HTERT RPE-1 (cell line): ENCODE data around the gene ADH1C.
"Not testable (repeated sequence)": the region's sequence is repeated elsewhere in the genome, so short reads cannot be mapped to it uniquely, and the experiment has no call there.

Experiments
- in situ Hi-C: fragments of 300-500 bp; cut with MboI; formaldehyde crosslinking; loops from 4 replicates; pipeline ENCODE4 v1.14.3; 2020; ENCODE audit warnings: low sequenced_read_pairs

Gene ADH1C

GRCh38 chr4:99359480-99360204 lies 7.1 kb upstream of the ADH1C start:
- in situ Hi-C loops, result no loop called here

DNA sequence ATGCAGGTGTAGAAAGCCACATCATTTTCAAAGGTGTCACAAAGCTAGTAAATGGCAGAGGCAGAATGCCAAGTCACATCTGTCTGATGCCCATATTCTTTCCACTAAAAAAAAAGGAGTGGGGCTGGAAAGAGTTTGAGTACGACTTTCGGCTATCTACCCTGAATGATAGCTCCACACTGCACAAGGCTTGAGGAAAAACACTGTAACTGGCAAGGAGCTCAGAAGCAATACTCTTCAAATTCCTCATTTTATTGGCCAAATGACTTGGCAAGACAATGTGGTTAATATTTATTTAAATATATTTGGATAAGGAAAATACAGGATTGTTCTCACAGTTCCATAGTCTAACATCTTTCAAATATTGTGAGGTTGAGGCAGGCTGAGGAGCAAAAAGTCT lies 5.4 kb upstream of the ADH1C start:
- in situ Hi-C loops, result no loop called here

GRCh38 chr4:99356992-99357391 lies 4.4 kb upstream of the ADH1C start:
- in situ Hi-C loops, result no loop called here

GRCh38 chr4:99356149-99356548 lies 3.6 kb upstream of the ADH1C start:
- in situ Hi-C loops, result not testable (repeated sequence)

DNA sequence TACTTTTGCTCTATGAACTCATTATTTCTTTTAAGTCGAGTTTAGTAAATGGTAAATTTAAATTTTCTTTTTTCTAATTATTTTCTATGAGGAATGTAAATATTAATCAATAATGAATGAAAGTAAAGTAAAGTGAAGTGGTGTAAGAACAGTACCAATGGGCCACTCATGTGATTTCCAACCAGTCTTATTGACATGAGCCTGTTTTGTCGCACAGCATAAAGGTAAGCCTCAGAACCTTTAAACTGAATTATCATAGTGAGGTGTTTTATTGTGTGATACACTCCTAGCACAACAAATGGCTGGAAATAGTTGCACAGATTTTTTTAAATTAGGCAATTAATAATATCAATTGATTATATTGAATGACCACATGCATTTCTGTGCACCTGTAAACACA lies 1.1 kb downstream of the ADH1C start:
- in situ Hi-C loops, result no loop called here

DNA sequence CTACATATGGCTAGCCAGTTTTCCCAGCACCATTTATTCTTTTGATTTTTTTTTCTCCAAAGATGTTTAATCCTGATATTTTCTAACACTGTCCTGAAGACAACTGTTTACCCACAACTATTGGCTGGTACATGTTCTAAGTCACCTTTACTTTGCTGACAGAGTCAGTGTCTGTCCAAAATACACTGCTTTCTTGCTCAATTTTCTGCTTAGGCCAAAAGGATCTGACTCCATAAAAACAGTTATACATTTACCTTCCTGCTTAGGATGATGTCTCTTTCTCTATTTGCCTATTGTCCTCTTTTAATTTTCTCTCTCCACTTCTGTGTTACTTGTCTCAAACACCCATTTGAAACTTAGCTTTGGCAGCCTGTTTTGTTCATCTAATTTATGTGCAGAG lies 3.2 kb downstream of the ADH1C start:
- in situ Hi-C loops, result no loop called here

DNA sequence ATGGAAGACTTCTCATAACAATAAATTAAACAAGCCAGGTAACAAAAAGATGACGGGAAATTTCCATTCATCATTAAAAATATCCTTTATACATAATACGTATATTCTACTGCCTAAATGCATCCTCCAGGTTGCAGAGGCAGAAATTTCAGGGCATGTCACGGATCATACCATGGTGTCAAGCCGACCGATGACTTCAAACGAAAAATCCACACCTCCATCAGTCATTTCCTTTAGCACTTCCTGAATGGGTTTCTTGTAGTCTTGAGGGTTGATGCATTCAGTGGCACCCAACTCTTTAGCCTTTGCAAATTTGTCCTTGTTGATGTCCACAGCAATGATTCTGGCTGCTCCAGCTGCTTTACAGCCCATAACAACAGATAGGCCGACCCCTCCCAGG lies 9.9 kb downstream of the ADH1C start:
- in situ Hi-C loops, result not testable (repeated sequence)

GRCh38 chr4:99341426-99341825 lies 11.1 kb downstream of the ADH1C start:
- in situ Hi-C loops, result no loop called here

GRCh38 chr4:99339172-99339571 lies 13.4 kb downstream of the ADH1C start:
- in situ Hi-C loops, result no loop called here

- in situ Hi-C loops, result no loop called here
Observed at GRCh38 chr4:99336553-99336952, 16.0 kb downstream of the ADH1C start.

- in situ Hi-C loops, result no loop called here
Observed at GRCh38 chr4:99334880-99335279, 17.7 kb downstream of the ADH1C start.

DNA sequence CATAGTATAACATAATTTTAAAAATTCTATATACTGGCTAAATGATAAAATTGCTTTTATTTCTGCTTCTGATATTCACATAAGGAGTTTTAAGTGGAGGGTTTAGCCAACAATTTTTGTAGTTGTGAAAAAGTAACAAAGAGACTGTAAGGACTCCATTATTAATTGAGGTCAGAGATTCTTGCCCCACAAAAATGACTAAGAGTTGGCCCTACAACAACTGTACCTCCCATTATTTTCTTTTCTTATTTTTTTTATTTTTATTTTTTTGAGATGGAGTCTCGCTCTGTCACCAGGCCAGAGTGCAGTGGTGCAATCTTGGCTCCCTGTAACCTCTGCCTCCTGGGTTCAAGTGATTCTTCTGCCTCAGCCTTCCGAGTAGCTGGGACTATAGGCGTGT lies 21.9 kb downstream of the ADH1C start:
- in situ Hi-C loops, result no loop called here

DNA sequence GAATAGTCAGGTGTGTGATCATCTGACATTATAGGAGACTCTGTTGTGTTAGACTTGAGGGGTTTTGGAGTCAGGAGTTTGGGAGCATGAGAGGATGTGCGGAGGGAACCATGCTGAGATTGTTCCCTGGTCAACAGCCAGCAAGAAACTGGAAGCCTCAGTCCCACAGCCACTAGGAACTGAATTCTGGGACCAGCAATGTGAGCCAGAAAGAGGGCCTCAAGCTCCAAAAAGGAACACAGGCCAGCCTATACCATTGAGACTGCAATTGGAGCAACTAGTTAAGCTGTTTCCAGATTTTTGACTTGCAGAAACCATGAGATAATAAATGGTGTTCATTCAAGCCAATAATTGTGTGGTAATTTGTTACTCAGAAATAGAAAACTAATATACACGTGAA lies 22.7 kb downstream of the ADH1C start:
- in situ Hi-C loops, result no loop called here

DNA sequence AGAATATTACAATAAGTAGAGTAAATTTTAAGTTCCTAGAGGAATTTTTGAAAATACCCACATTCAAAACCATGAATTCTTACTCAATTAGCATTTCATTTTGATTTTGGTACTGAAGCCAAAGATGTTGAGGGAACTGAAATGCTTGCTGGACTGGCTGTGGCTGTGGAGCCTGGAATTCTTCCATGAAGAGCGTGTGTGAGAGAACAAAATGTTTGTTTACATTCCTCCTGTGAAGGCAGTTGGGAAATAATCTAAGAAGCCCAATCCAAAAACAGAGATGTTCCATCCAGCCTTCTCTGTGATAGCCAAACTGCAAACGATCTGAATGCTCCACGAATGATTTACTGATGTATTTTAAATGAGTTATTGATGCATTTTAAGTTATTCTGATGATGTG lies 27.6 kb downstream of the ADH1C start:
- in situ Hi-C loops, result no loop called here

GRCh38 chr4:99324361-99324760 lies 28.2 kb downstream of the ADH1C start:
- in situ Hi-C loops, result no loop called here

DNA sequence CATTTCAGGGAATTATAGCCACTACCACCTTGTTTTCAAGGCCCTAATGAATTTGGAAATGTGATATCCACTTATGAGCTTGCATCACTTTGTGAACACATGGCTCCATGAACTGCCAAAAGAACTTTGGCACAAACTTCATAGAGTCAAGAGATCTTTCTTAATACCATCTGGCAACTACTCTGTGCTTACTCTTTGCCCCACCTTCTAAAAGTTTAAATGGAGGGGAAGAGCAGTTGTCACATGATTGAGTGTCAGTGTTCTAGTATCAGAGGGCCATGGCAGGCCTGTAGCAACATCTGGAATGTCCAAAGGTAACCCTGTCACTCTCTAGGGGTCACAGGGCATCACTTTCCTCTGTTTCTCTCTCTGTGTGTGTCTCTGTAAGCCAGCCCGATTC lies 28.8 kb downstream of the ADH1C start:
- in situ Hi-C loops, result no loop called here

DNA sequence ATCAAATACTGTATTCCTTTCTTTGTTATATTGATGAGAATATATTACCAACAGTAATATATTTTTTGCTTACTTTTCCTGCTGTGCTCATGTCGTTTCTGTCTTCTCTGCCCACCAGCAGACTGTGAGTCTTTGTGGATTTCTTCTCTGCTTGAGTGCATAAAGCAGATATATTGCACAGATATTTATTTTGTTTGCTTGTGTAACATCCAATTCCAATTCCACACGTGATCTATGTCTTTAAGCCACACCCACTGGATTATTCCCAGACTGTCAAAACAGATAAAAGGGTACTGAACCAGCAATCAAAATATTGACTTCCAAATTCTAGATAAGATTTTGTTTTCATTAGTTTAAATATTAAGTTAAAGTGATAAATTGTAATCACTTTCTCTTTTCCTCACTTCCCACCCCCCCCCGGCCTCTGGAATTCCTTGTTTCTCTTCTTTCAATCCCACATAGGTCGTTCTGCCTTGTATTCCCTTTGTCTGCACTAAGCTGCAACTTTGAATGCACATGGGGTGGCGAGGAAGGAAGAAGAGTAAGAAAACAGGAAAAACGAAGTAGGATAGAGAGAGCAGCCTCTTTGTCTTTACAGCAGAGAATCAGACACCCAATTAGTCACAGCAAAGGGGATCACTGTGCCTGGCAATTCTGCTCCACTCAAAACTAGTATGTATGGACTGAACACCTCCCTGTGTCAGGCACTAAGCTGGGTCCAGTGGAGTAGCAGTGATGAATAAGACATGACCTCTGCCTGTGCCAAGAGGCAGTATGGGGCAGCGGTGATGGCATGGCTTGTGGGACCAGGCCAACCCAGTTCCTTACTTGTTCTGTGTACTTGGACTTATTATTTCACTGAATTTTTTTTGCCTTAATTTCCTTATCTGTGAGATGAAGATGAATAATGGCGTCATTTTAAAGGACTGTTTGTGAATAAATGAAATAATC lies 31.0 kb downstream of the ADH1C start, which contains the start of gene ADH1B:
Gene ADH1B (minus strand): TSS at position 161 of the 951 bp plus-strand sequence. CDS start 70 bp downstream, at position 91.
- in situ Hi-C loops, result no loop called here

DNA sequence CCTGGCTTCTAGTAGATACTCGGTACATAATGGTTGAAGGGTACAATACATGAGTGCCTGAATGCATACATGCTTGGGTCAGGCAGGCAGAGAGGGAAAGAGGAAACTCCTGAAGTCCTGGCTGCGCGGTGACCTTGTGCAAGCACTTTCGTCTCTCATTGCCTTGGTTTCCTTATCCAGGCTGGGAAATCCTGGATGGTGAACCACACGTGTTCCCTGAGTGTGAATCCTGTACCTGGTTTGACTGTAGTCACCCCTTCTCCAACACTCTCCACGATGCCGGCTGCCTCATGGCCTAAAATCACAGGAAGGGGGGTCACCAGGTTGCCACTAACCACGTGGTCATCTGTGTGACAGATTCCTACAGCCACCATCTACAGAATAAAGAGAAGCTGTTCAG lies 34.7 kb downstream of the ADH1C start:
- in situ Hi-C loops, result not testable (repeated sequence)

- in situ Hi-C loops, result no loop called here
Observed at GRCh38 chr4:99317354-99317753, 35.2 kb downstream of the ADH1C start.

GRCh38 chr4:99315839-99316238 lies 36.7 kb downstream of the ADH1C start:
- in situ Hi-C loops, result no loop called here

- in situ Hi-C loops, result no loop called here
Observed at GRCh38 chr4:99314211-99314610, 38.3 kb downstream of the ADH1C start.

- in situ Hi-C loops, result no loop called here
Observed at GRCh38 chr4:99310389-99310788, 42.2 kb downstream of the ADH1C start.
